Testis (tissue), 2 donors: ENCODE data around the gene HMCN2.

ENCODE experiments used
- CTCF ChIP-seq, 3 experiments: fragments of 450-650 bp in 2 of 3; fragments of 200-600 bp in 1 of 3; sonication (generic) in 1 of 3; IDR thresholded peaks; one replicate each; pipeline ENCODE4 v1.5.1; 2016 to 2019; ENCODE audit warnings: antibody characterized with exemption in 3 of 3, mild to moderate bottlenecking in 2 of 3, moderate library complexity in 1 of 3
- POLR2A ChIP-seq: fragments of 450-650 bp; IDR thresholded peaks from one replicate; pipeline ENCODE4 v1.6.1; 2017; ENCODE audit warnings: antibody characterized with exemption, mild to moderate bottlenecking, moderate library complexity

GRCh38 chr9:130303613-130304055 is 38.1 kb downstream of the HMCN2 start:
- no peak for TF ChIP-seq CTCF (IDR thresholded peaks at IDR 0.05)
- no peak for TF ChIP-seq POLR2A
